Endothelial cell of umbilical vein (primary cell): ENCODE results near the gene FNBP1L.

Experiments
- EZH2 ChIP-seq: IDR thresholded peaks from 2 replicates; pipeline ENCODE4 v1.6.1; 2012; ENCODE audit warnings: borderline replicate concordance, low read depth, mild to moderate bottlenecking, moderate library complexity, low read length, inconsistent platforms; ENCODE audit not compliant: severe bottlenecking
- FOS ChIP-seq: IDR thresholded peaks from 2 replicates; pipeline ENCODE4 v1.6.1; 2011; ENCODE audit warnings: mild to moderate bottlenecking, low read length, moderate library complexity, borderline replicate concordance; ENCODE audit not compliant: insufficient read depth
- JUN ChIP-seq: IDR thresholded peaks from 2 replicates; pipeline ENCODE4 v1.6.1; 2011; ENCODE audit warnings: borderline replicate concordance, low read depth; ENCODE audit not compliant: insufficient read length, insufficient read depth
- MYC ChIP-seq: IDR thresholded peaks from one replicate; pipeline ENCODE4 v1.6.1; 2011; ENCODE audit warnings: mild to moderate bottlenecking, low read depth, low read length
- POLR2A ChIP-seq: IDR thresholded peaks from 2 replicates; pipeline ENCODE4 v1.6.1; 2012; ENCODE audit warnings: low read depth, mild to moderate bottlenecking, control low read depth, low read length
- POLR2AphosphoS5 ChIP-seq: IDR thresholded peaks from 2 replicates; pipeline ENCODE4 v1.6.1; 2012; ENCODE audit warnings: low read depth, mild to moderate bottlenecking, control low read depth, low read length, moderate library complexity; ENCODE audit not compliant: insufficient read depth
- TF ChIP-seq, protein P1 (sequence below), 2 donors: IDR thresholded peaks; 1 replicate in 1 of 2; 2 replicates in 1 of 2; pipeline ENCODE4 v1.5.1; 2011; ENCODE audit warnings: low read length in 2 of 2, mild to moderate bottlenecking in 2 of 2, moderate library complexity in 2 of 2, control low read depth in 1 of 2, inconsistent platforms in 1 of 2, low read depth in 1 of 2; ENCODE audit not compliant: insufficient read depth in 1 of 2; ENCODE audit errors: extremely low read depth in 1 of 2
- TF ChIP-seq, protein P2 (sequence below): IDR thresholded peaks from 2 replicates; pipeline ENCODE4 v1.6.1; 2011; ENCODE audit not compliant: insufficient read depth, insufficient read length

DNA sequence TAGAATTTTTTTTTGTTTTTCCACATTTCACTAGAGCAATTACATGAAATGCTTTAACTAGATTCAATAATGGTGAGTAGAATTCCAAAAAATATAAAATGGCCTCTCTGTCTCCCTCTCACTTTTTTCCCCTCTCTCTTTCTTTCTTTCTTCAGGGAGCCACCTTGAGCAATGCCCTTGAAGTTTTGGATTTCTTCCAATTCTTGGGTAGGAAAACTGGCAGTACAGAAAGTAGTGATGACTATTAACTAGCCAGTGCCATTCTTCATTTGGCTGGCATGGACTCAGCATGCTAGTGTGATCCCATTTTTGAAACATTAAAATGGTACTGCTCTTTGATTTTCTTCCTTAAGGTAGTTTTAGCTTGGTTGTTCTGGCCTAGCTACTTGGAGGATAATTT lies 4.5 kb upstream of the FNBP1L start:
- TF ChIP-seq, protein P1, sequence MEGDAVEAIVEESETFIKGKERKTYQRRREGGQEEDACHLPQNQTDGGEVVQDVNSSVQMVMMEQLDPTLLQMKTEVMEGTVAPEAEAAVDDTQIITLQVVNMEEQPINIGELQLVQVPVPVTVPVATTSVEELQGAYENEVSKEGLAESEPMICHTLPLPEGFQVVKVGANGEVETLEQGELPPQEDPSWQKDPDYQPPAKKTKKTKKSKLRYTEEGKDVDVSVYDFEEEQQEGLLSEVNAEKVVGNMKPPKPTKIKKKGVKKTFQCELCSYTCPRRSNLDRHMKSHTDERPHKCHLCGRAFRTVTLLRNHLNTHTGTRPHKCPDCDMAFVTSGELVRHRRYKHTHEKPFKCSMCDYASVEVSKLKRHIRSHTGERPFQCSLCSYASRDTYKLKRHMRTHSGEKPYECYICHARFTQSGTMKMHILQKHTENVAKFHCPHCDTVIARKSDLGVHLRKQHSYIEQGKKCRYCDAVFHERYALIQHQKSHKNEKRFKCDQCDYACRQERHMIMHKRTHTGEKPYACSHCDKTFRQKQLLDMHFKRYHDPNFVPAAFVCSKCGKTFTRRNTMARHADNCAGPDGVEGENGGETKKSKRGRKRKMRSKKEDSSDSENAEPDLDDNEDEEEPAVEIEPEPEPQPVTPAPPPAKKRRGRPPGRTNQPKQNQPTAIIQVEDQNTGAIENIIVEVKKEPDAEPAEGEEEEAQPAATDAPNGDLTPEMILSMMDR (IDR thresholded peaks at IDR 0.05; ENCODE audit: extremely low read depth in 1 of 2, insufficient read depth in 1 of 2, low read depth in 1 of 2, low read length in 2 of 2): no peak
- TF ChIP-seq POLR2A (no peak), EZH2 (no peak), MYC (no peak), JUN (no peak), POLR2AphosphoS5 (no peak), FOS (no peak)
- TF ChIP-seq, protein P2, sequence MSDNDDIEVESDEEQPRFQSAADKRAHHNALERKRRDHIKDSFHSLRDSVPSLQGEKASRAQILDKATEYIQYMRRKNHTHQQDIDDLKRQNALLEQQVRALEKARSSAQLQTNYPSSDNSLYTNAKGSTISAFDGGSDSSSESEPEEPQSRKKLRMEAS: no peak
